ENCODE measurements around the gene PBX3. TPM values are rescaled to one million over a fixed set of nuclear protein-coding genes. Genes with fewer than 3 reads are reported as not detected.

PBX3 gene
- total and polyA plus RNA-seq, 10 of the 15 experiments (the other 5 are each of a cell fraction or from before 2014, with no cell fraction given): 6.7 to 146 (median 22.2) TPM

DNA sequence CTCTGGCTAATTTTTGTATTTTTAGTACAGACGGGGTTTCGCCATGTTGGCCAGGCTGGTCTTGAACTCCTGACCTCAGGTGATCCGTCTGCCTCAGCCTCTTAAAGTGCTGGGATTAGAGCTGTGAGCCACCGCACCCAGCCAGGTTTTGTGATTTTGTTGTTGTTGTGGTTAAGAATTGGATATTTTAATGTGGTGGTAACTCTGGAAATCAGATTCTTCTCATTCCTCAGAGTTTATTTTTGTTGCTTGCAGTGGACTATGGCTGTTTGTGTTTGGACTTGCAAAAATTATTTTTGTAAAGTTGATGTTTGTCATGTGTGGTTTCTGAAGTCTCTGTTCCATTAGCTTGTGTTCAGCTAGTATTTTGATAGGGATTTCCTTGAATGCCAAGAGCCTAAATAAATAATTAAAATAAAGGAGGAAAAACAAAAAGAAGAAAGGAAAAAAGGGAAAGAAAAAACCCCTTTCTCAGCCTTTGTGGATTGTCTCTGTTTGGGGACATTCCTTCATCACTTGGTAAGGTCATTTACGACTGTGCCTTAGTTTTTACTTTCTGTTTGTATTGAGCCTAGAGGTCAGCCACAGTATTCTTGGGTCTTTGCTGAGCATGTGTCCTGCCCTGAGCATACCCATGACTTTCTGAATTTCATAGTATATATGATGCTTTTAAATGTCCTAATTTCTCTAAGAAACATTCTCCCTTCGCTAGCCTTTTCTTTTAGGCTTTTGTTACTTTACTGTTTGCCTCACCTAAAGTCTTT lies 37.3 kb downstream of the PBX3 start:
- DNase-seq (ENCODE audit: low read depth, low spot score): no peak
- ChIA-PET RAD21 (ENCODE audit: unreplicated experiment) (no interaction called here), POLR2A (no interaction called here), SMC1A (ENCODE audit: uncharacterized antibody, unreplicated experiment) (interaction anchor here (0.7 to 1.1 kb wide), 2 partner anchors 19 to 96 kb away, joined by 3 read pairs; no protein-coding TSS in a partner anchor), CTCF (interaction anchor here (0.6 kb wide), 1 partner anchor 242 kb away, joined by 3 read pairs; no protein-coding TSS in a partner anchor)
- H3K4me3 ChIP-seq: no peak overlapping the region
- H3K27ac ChIP-seq (ENCODE audit: control insufficient read depth, insufficient read depth): no peak overlapping the region
- 97% methylated on average over 6 of the region's 6 CpGs for WGBS (ENCODE audit: insufficient coverage, insufficient replicate concordance, low lambda C conversion rate, missing lambda C conversion rate)
- H3K9me3 ChIP-seq (replicated peaks; ENCODE audit: control insufficient read depth, insufficient read depth, low read length): no peaks in the 10 kb centered on the region; the same call in 2 of the 3 replicates
- no peaks in the 10 kb centered on the region for H4K20me1 ChIP-seq (ENCODE audit: control insufficient read depth, insufficient read depth)
- peaks cover 6 to 7% of the 10 kb centered on the region in 2 experiments; a peak in 3 of 4 replicates for H3K36me3 ChIP-seq (ENCODE audit: control insufficient read depth in 2 of 2, insufficient read depth in 2 of 2, low read length in 1 of 2)
- in situ Hi-C loops (cut with MboI): no loop called here
- intact Hi-C loops (cut with micrococcal nuclease; ENCODE audit: unreplicated experiment): no loop called here
- H3K79me2 ChIP-seq (ENCODE audit: control insufficient read depth, insufficient read depth, low read length): peaks cover 7% of the 10 kb centered on the region
- H3K9ac ChIP-seq (ENCODE audit: control insufficient read depth, insufficient read depth, low read length): no peak overlapping the region
- BruUV-seq (replicated peaks): no TSS peak
- H2AFZ ChIP-seq (ENCODE audit: control insufficient read depth, low read depth, low read length): no peak overlapping the region
- no peaks in the 10 kb centered on the region for H3K27me3 ChIP-seq (replicated peaks in 1 of 2; ENCODE audit: control insufficient read depth in 2 of 2, insufficient read depth in 2 of 2, low read length in 1 of 2)
- no peak overlapping the region for H3K4me2 ChIP-seq (ENCODE audit: control insufficient read depth, insufficient read depth)
- FAIRE-seq: no peak
- H3K4me1 ChIP-seq (ENCODE audit: control insufficient read depth, insufficient read depth, low read length): no peaks in the 10 kb centered on the region
- no peak for ATAC-seq
- TF ChIP-seq SUPT20H (IDR thresholded peaks at IDR 0.05; ENCODE audit: borderline replicate concordance, control insufficient read depth, low read depth, low read length) (no peak), MEF2A (IDR thresholded peaks at IDR 0.05; ENCODE audit: insufficient read depth, low read depth, low read length) (no peak), NRF1 (conservative IDR thresholded peaks at IDR 0.05; ENCODE audit: low read depth, low read length) (no peak), GABPA (IDR thresholded peaks at IDR 0.05; ENCODE audit: low read depth) (no peak), ETV6 (conservative IDR thresholded peaks at IDR 0.05 in 1 of 2, IDR thresholded peaks at IDR 0.05 in 1 of 2; ENCODE audit: borderline replicate concordance in 1 of 2, low read depth in 1 of 2) (no peak), TARDBP (IDR thresholded peaks at IDR 0.05; ENCODE audit: borderline replicate concordance) (no peak), EP300 (IDR thresholded peaks at IDR 0.05; ENCODE audit: borderline replicate concordance in 1 of 2, control insufficient read depth in 1 of 2, low read depth in 2 of 2, low read length in 2 of 2) (no peak), RELA (IDR thresholded peaks at IDR 0.05; ENCODE audit: borderline replicate concordance, partially characterized antibody) (no peak), SREBF1 (IDR thresholded peaks at IDR 0.05; ENCODE audit: low read length) (no peak), POU2F2 (IDR thresholded peaks at IDR 0.05; ENCODE audit: borderline replicate concordance, low read depth, low read length) (no peak), NR2C1 (IDR thresholded peaks at IDR 0.05) (no peak), RUNX3 (IDR thresholded peaks at IDR 0.05; ENCODE audit: low read length) (no peak), SMC3 (IDR thresholded peaks at IDR 0.05; ENCODE audit: borderline replicate concordance, low read length) (no peak)
- TF ChIP-seq, protein P1, sequence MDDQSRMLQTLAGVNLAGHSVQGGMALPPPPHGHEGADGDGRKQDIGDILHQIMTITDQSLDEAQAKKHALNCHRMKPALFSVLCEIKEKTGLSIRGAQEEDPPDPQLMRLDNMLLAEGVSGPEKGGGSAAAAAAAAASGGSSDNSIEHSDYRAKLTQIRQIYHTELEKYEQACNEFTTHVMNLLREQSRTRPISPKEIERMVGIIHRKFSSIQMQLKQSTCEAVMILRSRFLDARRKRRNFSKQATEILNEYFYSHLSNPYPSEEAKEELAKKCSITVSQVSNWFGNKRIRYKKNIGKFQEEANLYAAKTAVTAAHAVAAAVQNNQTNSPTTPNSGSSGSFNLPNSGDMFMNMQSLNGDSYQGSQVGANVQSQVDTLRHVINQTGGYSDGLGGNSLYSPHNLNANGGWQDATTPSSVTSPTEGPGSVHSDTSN (IDR thresholded peaks at IDR 0.05; ENCODE audit: insufficient replicate concordance, low read depth, low read length): no peak
- TF ChIP-seq, protein P2, sequence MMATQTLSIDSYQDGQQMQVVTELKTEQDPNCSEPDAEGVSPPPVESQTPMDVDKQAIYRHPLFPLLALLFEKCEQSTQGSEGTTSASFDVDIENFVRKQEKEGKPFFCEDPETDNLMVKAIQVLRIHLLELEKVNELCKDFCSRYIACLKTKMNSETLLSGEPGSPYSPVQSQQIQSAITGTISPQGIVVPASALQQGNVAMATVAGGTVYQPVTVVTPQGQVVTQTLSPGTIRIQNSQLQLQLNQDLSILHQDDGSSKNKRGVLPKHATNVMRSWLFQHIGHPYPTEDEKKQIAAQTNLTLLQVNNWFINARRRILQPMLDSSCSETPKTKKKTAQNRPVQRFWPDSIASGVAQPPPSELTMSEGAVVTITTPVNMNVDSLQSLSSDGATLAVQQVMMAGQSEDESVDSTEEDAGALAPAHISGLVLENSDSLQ (IDR thresholded peaks at IDR 0.05): no peak
- TF ChIP-seq, protein P3, sequence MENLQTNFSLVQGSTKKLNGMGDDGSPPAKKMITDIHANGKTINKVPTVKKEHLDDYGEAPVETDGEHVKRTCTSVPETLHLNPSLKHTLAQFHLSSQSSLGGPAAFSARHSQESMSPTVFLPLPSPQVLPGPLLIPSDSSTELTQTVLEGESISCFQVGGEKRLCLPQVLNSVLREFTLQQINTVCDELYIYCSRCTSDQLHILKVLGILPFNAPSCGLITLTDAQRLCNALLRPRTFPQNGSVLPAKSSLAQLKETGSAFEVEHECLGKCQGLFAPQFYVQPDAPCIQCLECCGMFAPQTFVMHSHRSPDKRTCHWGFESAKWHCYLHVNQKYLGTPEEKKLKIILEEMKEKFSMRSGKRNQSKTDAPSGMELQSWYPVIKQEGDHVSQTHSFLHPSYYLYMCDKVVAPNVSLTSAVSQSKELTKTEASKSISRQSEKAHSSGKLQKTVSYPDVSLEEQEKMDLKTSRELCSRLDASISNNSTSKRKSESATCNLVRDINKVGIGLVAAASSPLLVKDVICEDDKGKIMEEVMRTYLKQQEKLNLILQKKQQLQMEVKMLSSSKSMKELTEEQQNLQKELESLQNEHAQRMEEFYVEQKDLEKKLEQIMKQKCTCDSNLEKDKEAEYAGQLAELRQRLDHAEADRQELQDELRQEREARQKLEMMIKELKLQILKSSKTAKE (IDR thresholded peaks at IDR 0.05; ENCODE audit: low read depth, poor library complexity, severe bottlenecking): no peak
- TF ChIP-seq, protein P4, sequence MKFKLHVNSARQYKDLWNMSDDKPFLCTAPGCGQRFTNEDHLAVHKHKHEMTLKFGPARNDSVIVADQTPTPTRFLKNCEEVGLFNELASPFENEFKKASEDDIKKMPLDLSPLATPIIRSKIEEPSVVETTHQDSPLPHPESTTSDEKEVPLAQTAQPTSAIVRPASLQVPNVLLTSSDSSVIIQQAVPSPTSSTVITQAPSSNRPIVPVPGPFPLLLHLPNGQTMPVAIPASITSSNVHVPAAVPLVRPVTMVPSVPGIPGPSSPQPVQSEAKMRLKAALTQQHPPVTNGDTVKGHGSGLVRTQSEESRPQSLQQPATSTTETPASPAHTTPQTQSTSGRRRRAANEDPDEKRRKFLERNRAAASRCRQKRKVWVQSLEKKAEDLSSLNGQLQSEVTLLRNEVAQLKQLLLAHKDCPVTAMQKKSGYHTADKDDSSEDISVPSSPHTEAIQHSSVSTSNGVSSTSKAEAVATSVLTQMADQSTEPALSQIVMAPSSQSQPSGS (IDR thresholded peaks at IDR 0.05; ENCODE audit: low read length): no peak
